Neutrophil (primary cell): ENCODE data around the gene CRYGS.
"Not testable (repeated sequence)": the region's sequence is repeated elsewhere in the genome, so short reads cannot be mapped to it uniquely, and the experiment has no call there.

ENCODE experiments used
- H3K27ac ChIP-seq: fragments of 200-600 bp; sonication (generic); 2 replicates; pipeline ENCODE4 v1.5.1; 2016; ENCODE audit warnings: mild to moderate bottlenecking, moderate library complexity
- H3K27me3 ChIP-seq: fragments of 200-600 bp; sonication (generic); 2 replicates; pipeline ENCODE4 v1.6.0; 2016; ENCODE audit warnings: mild to moderate bottlenecking
- H3K36me3 ChIP-seq: fragments of 200-600 bp; sonication (generic); 2 replicates; pipeline ENCODE4 v1.5.1; 2017
- H3K4me1 ChIP-seq, 2 experiments: fragments of 200-600 bp in 1 of 2; sonication (generic) in 1 of 2; 1 replicate in 1 of 2; 2 replicates in 1 of 2; pipeline versions ENCODE4 v1.5.1 to v1.6.1; 2013 to 2016; ENCODE audit warnings: low read depth in 1 of 2, low read length in 1 of 2, mild to moderate bottlenecking in 1 of 2, moderate library complexity in 1 of 2; ENCODE audit not compliant: control insufficient read depth in 1 of 2, insufficient read depth in 1 of 2
- H3K4me3 ChIP-seq, 2 experiments: fragments of 200-600 bp in 1 of 2; sonication (generic) in 1 of 2; 1 replicate in 1 of 2; 2 replicates in 1 of 2; pipeline ENCODE4 v1.5.1; 2013 to 2016; ENCODE audit warnings: low read depth in 1 of 2, low read length in 1 of 2, mild to moderate bottlenecking in 1 of 2, moderate library complexity in 1 of 2
- H3K9me3 ChIP-seq: fragments of 200-600 bp; sonication (generic); 2 replicates; pipeline ENCODE4 v1.5.1; 2016
- CTCF ChIP-seq: fragments of 200-600 bp; sonication (generic); IDR thresholded peaks from 2 replicates; pipeline ENCODE4 v1.5.1; 2016; ENCODE audit warnings: antibody characterized with exemption

The CRYGS gene

GRCh38 chr3:186506191-186506739, 37.9 kb downstream of the CRYGS start:
- Histone ChIP-seq H3K4me1 (no peaks in the 10 kb centered on the region), H3K27me3 (no peaks in the 10 kb centered on the region), H3K27ac (no peak overlapping the region), H3K9me3 (no peaks in the 10 kb centered on the region), H3K36me3 (no peaks in the 10 kb centered on the region), H3K4me3 (no peak overlapping the region)
- TF ChIP-seq CTCF = no peak

- no peak overlapping the region for H3K27ac ChIP-seq
- H3K4me3 ChIP-seq = no peak overlapping the region
- H3K4me1 ChIP-seq = no peaks in the 10 kb centered on the region
- no peaks in the 10 kb centered on the region for H3K9me3 ChIP-seq
- no peaks in the 10 kb centered on the region for H3K27me3 ChIP-seq
- TF ChIP-seq CTCF = no peak
- no peaks in the 10 kb centered on the region for H3K36me3 ChIP-seq
Observed at GRCh38 chr3:186502966-186503712, 41.0 kb downstream of the CRYGS start.

GRCh38 chr3:186502138-186502948, 41.8 kb downstream of the CRYGS start:
- H3K4me1 ChIP-seq = no peaks in the 10 kb centered on the region
- no peaks in the 10 kb centered on the region for H3K9me3 ChIP-seq
- no peaks in the 10 kb centered on the region for H3K36me3 ChIP-seq
- TF ChIP-seq CTCF = no peak
- H3K27me3 ChIP-seq = no peaks in the 10 kb centered on the region
- no peak overlapping the region for H3K27ac ChIP-seq
- no peak overlapping the region for H3K4me3 ChIP-seq

GRCh38 chr3:186499949-186500348, 44.2 kb downstream of the CRYGS start:
- not testable (repeated sequence) for H3K4me1 ChIP-seq, H3K27me3 ChIP-seq, H3K36me3 ChIP-seq, H3K4me3 ChIP-seq, H3K27ac ChIP-seq, H3K9me3 ChIP-seq

- not testable (repeated sequence) for H3K4me1 ChIP-seq
Observed at GRCh38 chr3:186498022-186498421, 46.2 kb downstream of the CRYGS start.

GRCh38 chr3:186497608-186498007, 46.6 kb downstream of the CRYGS start:
- no peaks in the 10 kb centered on the region for H3K27me3 ChIP-seq
- H3K36me3 ChIP-seq = no peaks in the 10 kb centered on the region

More at GRCh38 chr3:186498022-186498421, 46.2 kb downstream of the CRYGS start:
- H3K27ac ChIP-seq, H3K9me3 ChIP-seq, H3K4me3 ChIP-seq, H3K36me3 ChIP-seq, H3K27me3 ChIP-seq: not testable (repeated sequence)

More at GRCh38 chr3:186497608-186498007, 46.6 kb downstream of the CRYGS start:
- H3K4me3 ChIP-seq = no peak overlapping the region
- H3K9me3 ChIP-seq = no peaks in the 10 kb centered on the region
- no peak for TF ChIP-seq CTCF
- no peaks in the 10 kb centered on the region for H3K4me1 ChIP-seq
- no peak overlapping the region for H3K27ac ChIP-seq
